GM18499 (cell line): Measurements from ENCODE around the gene MAML2.
A peak's percentile ranks its signal among the peaks of the same experiment; 100 is the strongest.

Source experiments
- ATAC-seq: cut with Tn5 transposase; IDR thresholded peaks from one replicate; pipeline ENCODE4 v1.9.1; 2021; ENCODE audit warnings: moderate number of reproducible peaks; ENCODE audit not compliant: insufficient read depth, unreplicated experiment

MAML2 gene

GRCh38 chr11:96063886-96064285 lies 279.1 kb downstream of the MAML2 start:
- ATAC-seq = no peak

GRCh38 chr11:96063053-96063452 lies 279.9 kb downstream of the MAML2 start:
- no peak for ATAC-seq

- ATAC-seq = no peak
Observed at GRCh38 chr11:96062134-96062533, 280.9 kb downstream of the MAML2 start.

GRCh38 chr11:96061730-96062129 lies 281.3 kb downstream of the MAML2 start:
- no peak for ATAC-seq

GRCh38 chr11:96061069-96061468 lies 281.9 kb downstream of the MAML2 start:
- no peak for ATAC-seq

- ATAC-seq = no peak
Observed at GRCh38 chr11:96057502-96057901, 285.5 kb downstream of the MAML2 start.

GRCh38 chr11:96056576-96056975 lies 286.4 kb downstream of the MAML2 start:
- no peak for ATAC-seq

GRCh38 chr11:96055706-96056387 lies 287.1 kb downstream of the MAML2 start:
- ATAC-seq = no peak

GRCh38 chr11:96054870-96055705 lies 287.9 kb downstream of the MAML2 start:
- no peak for ATAC-seq

- no peak for ATAC-seq
Observed at GRCh38 chr11:96052921-96053651, 289.9 kb downstream of the MAML2 start.

GRCh38 chr11:96051820-96052219 lies 291.2 kb downstream of the MAML2 start:
- ATAC-seq = peak; percentile 99

GRCh38 chr11:96050435-96051182 lies 292.4 kb downstream of the MAML2 start:
- ATAC-seq = no peak

GRCh38 chr11:96049426-96049825 lies 293.6 kb downstream of the MAML2 start:
- ATAC-seq = no peak

GRCh38 chr11:96045622-96046456 lies 297.2 kb downstream of the MAML2 start:
- ATAC-seq = no peak

- ATAC-seq = no peak
Observed at GRCh38 chr11:96044747-96045146, 298.2 kb downstream of the MAML2 start.

- ATAC-seq = no peak
Observed at GRCh38 chr11:96044311-96044710, 298.7 kb downstream of the MAML2 start.

GRCh38 chr11:96043291-96043690 lies 299.7 kb downstream of the MAML2 start:
- ATAC-seq = no peak

GRCh38 chr11:96038046-96038445 lies 304.9 kb downstream of the MAML2 start:
- no peak for ATAC-seq

GRCh38 chr11:96037405-96037949 lies 305.5 kb downstream of the MAML2 start:
- ATAC-seq = no peak
